ENCODE measurements around the gene PREX1. TPM values are rescaled to one million over a fixed set of nuclear protein-coding genes. Genes with fewer than 3 reads are reported as not detected.

Gene PREX1
- polyA plus RNA-seq, 1 donor (not counting 4 experiments of a cell fraction or from before 2014, with no cell fraction given): 0.22 TPM

- H4K20me1 ChIP-seq (ENCODE audit: control insufficient read depth, extremely low read depth, insufficient read depth, low read length): no peaks in the 10 kb centered on the region
- no peak overlapping the region for H3K4me2 ChIP-seq (ENCODE audit: control insufficient read depth, extremely low read depth, insufficient read depth, low read depth, low read length)
- no peaks in the 10 kb centered on the region for H3K4me1 ChIP-seq (ENCODE audit: control insufficient read depth, extremely low read depth, insufficient read depth, low read length)
- H3K27ac ChIP-seq (ENCODE audit: control insufficient read depth, insufficient read depth, low read length): no peak overlapping the region
- no peaks in the 10 kb centered on the region for H3K9me3 ChIP-seq (ENCODE audit: control insufficient read depth, low read depth, low read length)
- no peak overlapping the region for H2AFZ ChIP-seq (ENCODE audit: control insufficient read depth, low read length)
- TF ChIP-seq EZH2 (IDR thresholded peaks at IDR 0.05; ENCODE audit: low read length): no peak
- no peak for TF ChIP-seq CTCF (optimal IDR thresholded peaks at IDR 0.05 in 1 of 3, IDR thresholded peaks at IDR 0.05 in 1 of 3, conservative IDR thresholded peaks at IDR 0.05 in 1 of 3; ENCODE audit: extremely low read depth in 1 of 3, insufficient read depth in 2 of 3, low read length in 3 of 3)
- FAIRE-seq (no peak), DNase-seq (ENCODE audit: low read depth, low spot score) (no peak)
- H3K27me3 ChIP-seq (ENCODE audit: control insufficient read depth, extremely low read depth, insufficient read depth, low read length): no peaks in the 10 kb centered on the region
- no peak overlapping the region for H3K9ac ChIP-seq (ENCODE audit: control insufficient read depth, extremely low read depth, insufficient read depth, low read length)
- H3K9me1 ChIP-seq (ENCODE audit: control insufficient read depth, extremely low read depth, insufficient read depth, low read length): no peaks in the 10 kb centered on the region
- no peak overlapping the region for H3K4me3 ChIP-seq (ENCODE audit: control insufficient read depth in 2 of 3, extremely low read depth in 1 of 3, insufficient read depth in 2 of 3, low read depth in 1 of 3, low read length in 3 of 3)
- no peaks in the 10 kb centered on the region for H3K36me3 ChIP-seq (ENCODE audit: control insufficient read depth in 2 of 2, extremely low read depth in 1 of 2, insufficient read depth in 2 of 2, low read length in 2 of 2)
- H3K79me2 ChIP-seq (ENCODE audit: control insufficient read depth, insufficient read depth, low read length): no peaks in the 10 kb centered on the region
- dilution Hi-C loops (cut with MboI; ENCODE audit: extremely low pct_ligation_motif_present, low sequenced_read_pairs): no loop called here
Measured at GRCh38 chr20:48605364-48606171, 222.2 kb downstream of the PREX1 start.

DNA sequence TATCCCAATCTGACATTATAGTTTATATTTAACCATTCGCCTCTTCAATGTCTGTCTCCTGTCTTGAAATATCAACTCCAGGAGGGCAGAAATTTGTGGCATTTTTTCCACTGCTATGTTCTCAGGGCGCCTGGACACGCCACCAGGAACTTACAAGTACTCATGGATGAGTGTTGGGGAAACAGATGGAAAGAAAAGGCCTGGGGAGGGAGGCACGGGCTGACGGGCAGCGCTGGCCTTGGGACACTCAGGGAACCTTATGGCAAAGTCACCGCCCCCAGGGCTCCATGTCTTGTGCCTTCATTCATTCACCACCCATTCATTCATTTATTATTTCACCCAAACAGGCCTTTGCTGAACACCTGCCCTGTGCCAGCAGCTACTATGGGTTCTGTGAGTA lies 222.9 kb downstream of the PREX1 start:
- H3K27ac ChIP-seq (ENCODE audit: control insufficient read depth, insufficient read depth, low read length): no peak overlapping the region
- no peaks in the 10 kb centered on the region for H3K27me3 ChIP-seq (ENCODE audit: control insufficient read depth, extremely low read depth, insufficient read depth, low read length)
- no peaks in the 10 kb centered on the region for H4K20me1 ChIP-seq (ENCODE audit: control insufficient read depth, extremely low read depth, insufficient read depth, low read length)
- H3K79me2 ChIP-seq (ENCODE audit: control insufficient read depth, insufficient read depth, low read length): no peaks in the 10 kb centered on the region
- H3K9me1 ChIP-seq (ENCODE audit: control insufficient read depth, extremely low read depth, insufficient read depth, low read length): no peaks in the 10 kb centered on the region
- H3K9me3 ChIP-seq (ENCODE audit: control insufficient read depth, low read depth, low read length): no peaks in the 10 kb centered on the region
- TF ChIP-seq CTCF (optimal IDR thresholded peaks at IDR 0.05 in 1 of 3, IDR thresholded peaks at IDR 0.05 in 1 of 3, conservative IDR thresholded peaks at IDR 0.05 in 1 of 3; ENCODE audit: extremely low read depth in 1 of 3, insufficient read depth in 2 of 3, low read length in 3 of 3) (no peak), EZH2 (IDR thresholded peaks at IDR 0.05; ENCODE audit: low read length) (no peak)
- no peaks in the 10 kb centered on the region for H3K36me3 ChIP-seq (ENCODE audit: control insufficient read depth in 2 of 2, extremely low read depth in 1 of 2, insufficient read depth in 2 of 2, low read length in 2 of 2)
- H3K9ac ChIP-seq (ENCODE audit: control insufficient read depth, extremely low read depth, insufficient read depth, low read length): no peak overlapping the region
- dilution Hi-C loops (cut with MboI; ENCODE audit: extremely low pct_ligation_motif_present, low sequenced_read_pairs): no loop called here
- H3K4me1 ChIP-seq (ENCODE audit: control insufficient read depth, extremely low read depth, insufficient read depth, low read length): no peaks in the 10 kb centered on the region
- FAIRE-seq: no peak
- H3K4me3 ChIP-seq (ENCODE audit: control insufficient read depth in 2 of 3, extremely low read depth in 1 of 3, insufficient read depth in 2 of 3, low read depth in 1 of 3, low read length in 3 of 3): no peak overlapping the region
- DNase-seq (ENCODE audit: low read depth, low spot score): no peak
- H2AFZ ChIP-seq (ENCODE audit: control insufficient read depth, low read length): no peak overlapping the region
- H3K4me2 ChIP-seq (ENCODE audit: control insufficient read depth, extremely low read depth, insufficient read depth, low read depth, low read length): no peak overlapping the region
